NCI-H748 (cell line): ENCODE measurements around the gene CCZ1B.
"Not testable (repeated sequence)": the region's sequence is repeated elsewhere in the genome, so short reads cannot be mapped to it uniquely, and the experiment has no call there.

Experiments used
- DNase-seq: peaks from one replicate; lab custom pipeline; 2025; ENCODE audit not compliant: unreplicated experiment; lab: John Stamatoyannopoulos, UW

CCZ1B gene

GRCh38 chr7:6826151-6826550, at the start of gene CCZ1B:
TSS of gene CCZ1B (minus strand) at chr7:6826275. CDS start at chr7:6826197, 78 bp downstream.
- DNase-seq: peak; percentile 90

GRCh38 chr7:6875022-6875421, 48.9 kb upstream of the CCZ1B start:
- not testable (repeated sequence) for DNase-seq

DNA sequence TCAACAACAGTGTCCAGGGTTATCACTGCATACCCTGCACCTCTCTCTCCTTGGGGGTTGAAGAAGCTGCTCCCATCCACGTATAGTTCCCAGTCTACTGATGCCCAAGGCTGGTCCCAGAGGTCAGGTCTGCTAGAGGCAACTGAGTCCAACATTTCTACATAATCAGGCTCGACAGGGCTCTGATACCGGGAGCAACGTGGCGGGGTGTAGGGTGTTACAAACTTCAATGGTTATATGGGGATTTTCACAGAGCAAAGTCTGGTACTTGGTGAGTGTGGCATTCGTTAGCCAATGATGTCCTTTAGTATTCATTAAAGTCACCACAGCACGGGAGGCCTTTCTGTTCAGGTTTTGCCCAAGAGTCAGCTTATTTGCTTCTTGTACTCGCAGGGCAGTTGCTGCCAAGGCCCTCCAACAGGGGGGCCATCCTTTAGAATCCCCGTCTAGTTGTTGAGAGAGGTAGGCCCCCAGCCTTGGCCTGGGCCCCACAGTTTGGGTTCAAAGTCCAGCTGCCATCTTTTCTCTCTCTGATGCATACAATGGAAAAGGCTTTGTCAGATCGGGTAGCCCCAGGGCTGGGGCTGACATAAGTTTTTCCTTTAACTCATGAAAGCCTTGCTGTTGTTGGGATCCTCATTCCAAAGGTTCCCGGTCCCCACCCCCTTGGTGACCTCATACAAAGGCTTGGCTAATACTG, 46.3 kb upstream of the CCZ1B start:
- DNase-seq: not testable (repeated sequence)

DNA sequence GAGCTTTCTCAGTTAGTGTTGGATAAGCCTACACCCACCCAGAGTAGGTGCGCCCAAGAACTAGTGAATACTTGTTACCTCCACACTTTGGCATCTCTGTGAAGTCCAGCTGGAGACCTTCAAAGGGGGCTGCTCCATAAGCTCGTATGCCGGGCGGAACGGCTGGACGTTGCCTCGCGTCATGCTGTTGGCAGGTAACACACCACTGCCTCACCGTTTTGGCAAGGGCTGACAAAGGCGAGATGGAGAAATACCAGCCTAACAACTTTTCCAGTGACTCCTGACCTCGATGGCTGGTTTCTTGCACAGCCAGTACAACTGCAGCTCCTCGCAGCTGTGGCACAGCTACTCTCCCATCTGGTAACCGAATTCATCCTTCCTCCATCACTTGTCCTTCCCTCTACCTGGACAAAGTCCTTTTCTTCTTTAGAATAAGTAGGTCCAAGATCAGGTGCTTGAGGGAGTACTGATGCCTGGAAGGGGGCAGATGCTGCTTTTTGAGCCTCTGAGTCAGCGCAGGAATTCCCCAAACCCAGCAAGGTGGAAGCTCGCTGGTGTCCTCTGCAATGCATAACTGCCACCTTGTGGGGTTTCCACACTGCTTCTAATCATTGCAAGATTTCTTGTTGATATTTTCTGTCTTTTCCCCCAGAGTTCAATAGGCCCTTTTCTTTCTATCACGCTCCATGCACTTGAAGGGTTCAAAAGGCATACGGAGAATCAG, 45.5 kb upstream of the CCZ1B start:
- not testable (repeated sequence) for DNase-seq

GRCh38 chr7:6864751-6865150, 38.7 kb upstream of the CCZ1B start:
- not testable (repeated sequence) for DNase-seq

- not testable (repeated sequence) for DNase-seq
These were observed 38.1 kb upstream of the CCZ1B start for GRCh38 chr7:6864188-6864587.

DNA sequence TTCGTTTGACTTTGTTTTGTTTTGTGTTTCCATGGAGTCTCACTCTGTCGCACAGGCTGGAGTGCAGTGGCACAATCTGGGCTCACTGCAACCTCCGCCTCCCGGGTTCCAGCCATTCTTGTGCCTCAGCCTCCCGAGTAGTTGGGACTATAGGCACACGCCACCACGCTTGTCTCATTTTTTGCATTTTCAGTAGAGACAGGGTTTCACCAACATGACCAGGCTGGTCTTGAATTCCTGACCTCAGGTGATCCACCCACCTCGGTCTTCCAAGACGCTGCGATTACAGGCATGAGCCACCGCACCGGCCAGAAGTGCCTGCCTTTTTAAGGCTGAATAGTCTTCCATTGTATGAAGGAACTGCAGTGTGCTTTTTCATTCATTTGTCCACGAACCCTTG, 36.8 kb upstream of the CCZ1B start:
- not testable (repeated sequence) for DNase-seq

DNA sequence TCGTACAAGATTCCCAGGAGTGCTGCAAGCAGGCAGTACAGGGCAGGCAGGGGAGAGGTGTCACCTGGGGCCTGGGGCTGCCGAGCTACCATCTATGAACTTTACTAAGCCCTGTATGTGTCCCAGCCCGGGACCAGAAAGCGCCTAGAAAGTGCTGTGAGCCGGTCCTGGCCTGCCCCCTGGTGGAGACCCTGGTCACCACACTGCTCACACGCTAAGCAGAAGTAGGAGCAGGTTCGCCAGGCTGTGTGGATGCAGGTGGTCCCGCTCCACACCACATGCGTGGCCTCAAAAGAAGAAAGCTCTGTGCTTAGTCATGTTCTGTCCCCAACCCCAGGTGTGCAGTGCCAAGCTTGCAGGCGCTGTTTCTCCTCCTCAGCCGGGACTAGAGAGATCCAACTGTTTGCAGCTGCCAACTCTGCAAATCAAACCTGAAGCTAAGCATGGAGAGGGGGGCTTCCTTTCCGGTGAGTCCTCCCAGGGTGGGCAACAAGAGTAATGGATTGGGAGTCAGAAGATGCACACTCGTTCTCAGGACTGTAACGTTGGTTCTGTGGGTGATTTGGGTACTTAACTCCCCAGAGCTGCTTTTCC, 31.7 kb upstream of the CCZ1B start:
- DNase-seq: peak; percentile 60

GRCh38 chr7:6855563-6856131, 29.6 kb upstream of the CCZ1B start:
- peak; percentile 29 for DNase-seq

- DNase-seq: peak; percentile 26
These were observed 28.9 kb upstream of the CCZ1B start for GRCh38 chr7:6854747-6855562.

DNA sequence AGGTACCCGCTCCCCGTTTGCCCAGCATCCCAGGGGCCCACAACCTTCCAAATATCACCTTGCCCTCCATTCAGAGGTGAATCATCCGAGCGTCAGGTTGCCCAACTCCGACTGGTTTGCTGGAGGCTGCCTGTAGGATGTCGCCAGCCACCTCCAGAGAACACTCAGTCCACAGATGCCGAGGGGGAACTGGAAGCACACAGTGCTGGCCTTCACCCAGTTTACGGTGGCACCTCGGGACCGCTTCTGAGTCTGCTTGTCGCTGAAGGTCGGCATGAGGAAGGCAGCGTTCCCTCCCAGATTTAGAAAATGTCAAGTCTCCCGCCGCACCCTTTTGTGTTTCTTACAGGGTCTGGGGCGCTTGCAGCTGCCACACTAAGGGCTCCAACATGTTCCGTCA, 27.6 kb upstream of the CCZ1B start:
- not testable (repeated sequence) for DNase-seq

DNA sequence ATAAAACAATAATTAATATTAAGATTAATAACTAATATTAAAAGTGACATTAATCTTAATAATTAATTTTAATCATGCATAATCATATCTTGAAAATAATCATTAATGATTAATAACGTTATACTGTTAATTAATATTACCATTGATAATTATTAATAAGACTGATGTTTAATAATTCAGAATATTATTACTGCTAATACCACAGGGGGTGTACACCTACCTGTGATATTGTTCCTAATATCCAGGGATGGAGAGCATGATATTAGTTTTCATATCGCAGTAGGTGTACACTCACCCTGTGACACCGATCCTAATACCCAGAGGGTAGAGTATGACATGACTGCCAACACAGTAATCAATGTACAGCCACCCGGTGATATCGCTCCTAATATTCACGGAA, 23.1 kb upstream of the CCZ1B start:
- not testable (repeated sequence) for DNase-seq

DNA sequence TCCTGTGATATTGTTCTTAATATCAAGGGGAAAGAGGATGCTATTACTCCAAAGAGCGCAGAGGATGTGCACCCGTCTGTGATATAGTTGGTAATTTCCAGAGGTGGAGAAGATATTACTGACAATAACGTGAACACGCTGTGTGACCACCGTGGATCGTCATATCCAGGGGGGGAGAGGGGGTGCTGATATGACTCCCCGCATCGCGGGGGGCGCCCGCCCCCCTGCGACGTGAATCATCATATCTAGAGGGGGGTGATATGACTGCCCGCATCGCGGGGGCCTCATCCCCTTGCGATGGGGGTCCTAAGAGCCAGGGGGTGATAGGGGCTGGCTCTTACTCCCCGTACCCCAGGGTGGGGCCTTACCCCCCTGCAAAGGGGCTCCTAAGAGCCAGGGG, 21.7 kb upstream of the CCZ1B start:
- DNase-seq: not testable (repeated sequence)

- peak; percentile 46 for DNase-seq
These were observed 19.9 kb upstream of the CCZ1B start for GRCh38 chr7:6845971-6846449.

- DNase-seq: not testable (repeated sequence)
These were observed 17.6 kb upstream of the CCZ1B start for GRCh38 chr7:6843654-6844053.

GRCh38 chr7:6843092-6843491, 17.0 kb upstream of the CCZ1B start:
- not testable (repeated sequence) for DNase-seq

GRCh38 chr7:6842278-6842921, 16.3 kb upstream of the CCZ1B start:
- not testable (repeated sequence) for DNase-seq

GRCh38 chr7:6837081-6837480, 11.0 kb upstream of the CCZ1B start:
- DNase-seq: not testable (repeated sequence)

DNA sequence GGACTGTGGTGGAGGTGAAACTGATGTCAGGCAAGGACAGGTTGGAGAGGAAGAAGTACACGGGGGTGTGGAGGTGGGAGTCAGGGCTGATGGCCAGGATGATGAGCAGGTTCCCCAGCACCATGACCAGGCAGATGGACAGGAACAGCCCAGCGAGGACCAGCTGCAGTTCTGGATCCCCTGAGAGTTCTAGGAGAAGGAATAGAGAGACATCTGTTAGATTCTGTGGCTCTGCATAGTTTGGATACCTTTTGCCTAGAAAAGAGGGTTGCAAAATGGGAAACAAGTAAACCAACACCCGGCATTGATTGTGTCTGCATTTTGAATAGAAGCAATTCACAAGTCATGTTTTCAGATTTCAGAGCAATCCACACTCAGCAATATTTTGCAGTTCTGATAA, 9.4 kb upstream of the CCZ1B start:
- DNase-seq: not testable (repeated sequence)

GRCh38 chr7:6833636-6834035, 7.6 kb upstream of the CCZ1B start:
- no peak for DNase-seq
